IPS-18c (cell line): ENCODE results near the gene RBBP4.
A peak's percentile ranks its signal among the peaks of the same experiment; 100 is the strongest.
"Not testable (repeated sequence)": the region's sequence is repeated elsewhere in the genome, so short reads cannot be mapped to it uniquely, and the experiment has no call there.

Experiments
- H3K4me3 ChIP-seq: 2 replicates; pipeline ENCODE4 v1.7.0; 2013; ENCODE audit warnings: low read depth, mild to moderate bottlenecking, low read length, moderate library complexity; ENCODE audit not compliant: insufficient read depth
- H3K9me3 ChIP-seq: one replicate; pipeline ENCODE4 v1.6.1; 2013; ENCODE audit warnings: mild to moderate bottlenecking, low read length, moderate library complexity; ENCODE audit not compliant: control insufficient read depth, insufficient read depth

The RBBP4 gene

GRCh38 chr1:32705516-32705915 is 54.5 kb downstream of the RBBP4 start:
- H3K4me3 ChIP-seq = no peak overlapping the region
- H3K9me3 ChIP-seq = no peaks in the 10 kb centered on the region

- no peaks in the 10 kb centered on the region for H3K9me3 ChIP-seq
Observed at GRCh38 chr1:32706491-32706890, 55.5 kb downstream of the RBBP4 start.

GRCh38 chr1:32709075-32709474 is 58.1 kb downstream of the RBBP4 start:
- Histone ChIP-seq H3K9me3 (no peaks in the 10 kb centered on the region), H3K4me3 (no peak overlapping the region)

More at GRCh38 chr1:32706491-32706890, 55.5 kb downstream of the RBBP4 start:
- H3K4me3 ChIP-seq = no peak overlapping the region

DNA sequence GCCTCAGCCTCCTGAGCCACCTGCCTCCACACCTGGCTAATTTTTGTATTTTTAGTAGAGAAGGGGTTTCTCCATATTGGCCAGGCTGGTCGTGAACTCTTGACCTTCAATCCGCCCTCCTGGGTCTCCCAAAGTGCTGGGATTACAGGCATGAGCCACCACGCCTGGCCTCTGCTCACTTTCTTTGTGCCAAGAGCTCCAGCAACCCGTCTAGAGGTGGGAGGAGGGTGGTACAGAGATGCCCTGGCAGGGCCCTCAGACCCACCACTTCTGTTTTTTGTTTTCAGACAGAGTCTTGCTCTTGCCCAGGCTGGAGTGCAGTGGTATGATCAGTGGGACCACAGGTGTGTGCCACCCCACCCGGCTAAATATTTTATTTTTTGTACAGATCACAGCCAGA is 58.5 kb downstream of the RBBP4 start:
- Histone ChIP-seq H3K9me3 (no peaks in the 10 kb centered on the region), H3K4me3 (no peak overlapping the region)

DNA sequence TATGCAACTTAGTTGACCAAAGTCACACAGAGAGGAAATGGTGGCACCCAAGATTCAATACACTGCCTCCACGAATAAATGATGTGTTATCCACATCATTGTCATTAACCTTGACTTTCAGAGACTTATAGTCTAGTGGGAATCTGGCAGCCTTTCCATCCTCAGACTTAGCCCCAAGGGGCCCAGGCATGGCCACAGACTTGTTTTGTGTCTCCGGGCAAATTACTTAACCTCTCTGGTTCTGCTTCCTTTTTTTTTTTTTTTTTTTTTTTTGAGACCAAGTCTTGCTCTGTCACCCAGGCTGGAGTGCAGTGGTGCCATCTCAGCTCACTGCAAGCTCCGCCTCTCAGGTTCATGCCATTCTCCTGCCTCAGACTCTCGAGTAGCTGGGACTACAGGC is 60.2 kb downstream of the RBBP4 start:
- not testable (repeated sequence) for H3K9me3 ChIP-seq, H3K4me3 ChIP-seq

- Histone ChIP-seq H3K9me3 (no peaks in the 10 kb centered on the region), H3K4me3 (no peak overlapping the region)
Observed at GRCh38 chr1:32713081-32713480, 62.1 kb downstream of the RBBP4 start.

GRCh38 chr1:32714277-32714676 is 63.3 kb downstream of the RBBP4 start:
- Histone ChIP-seq H3K4me3 (no peak overlapping the region), H3K9me3 (no peaks in the 10 kb centered on the region)

GRCh38 chr1:32715901-32716311 is 64.9 kb downstream of the RBBP4 start:
- Histone ChIP-seq H3K9me3 (no peaks in the 10 kb centered on the region), H3K4me3 (no peak overlapping the region)

GRCh38 chr1:32716312-32717148 is 65.5 kb downstream of the RBBP4 start:
- H3K4me3 ChIP-seq = peak overlapping the region; percentile 16; the same call in 1 of the 2 replicates
- no peaks in the 10 kb centered on the region for H3K9me3 ChIP-seq

DNA sequence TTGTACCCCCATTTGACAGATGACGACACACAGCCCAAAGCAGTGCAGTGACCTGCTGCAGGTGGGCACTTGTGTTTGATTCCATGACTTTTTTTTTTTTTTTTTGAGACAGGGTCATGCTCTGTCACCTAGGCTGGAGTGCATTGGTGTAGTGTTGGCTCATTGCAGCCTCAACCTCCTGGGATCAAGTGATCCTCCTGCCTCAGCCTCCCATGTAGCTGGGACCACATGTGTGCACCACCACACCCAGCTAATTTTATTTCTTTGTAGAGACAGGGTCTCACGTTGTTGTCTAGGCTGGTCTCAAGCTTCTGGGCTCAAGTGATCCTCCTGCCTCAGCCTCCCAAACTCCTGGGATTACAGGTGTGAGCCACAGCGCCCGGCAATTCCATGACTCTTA is 66.5 kb downstream of the RBBP4 start:
- Histone ChIP-seq H3K4me3 (no peak overlapping the region), H3K9me3 (no peaks in the 10 kb centered on the region)

DNA sequence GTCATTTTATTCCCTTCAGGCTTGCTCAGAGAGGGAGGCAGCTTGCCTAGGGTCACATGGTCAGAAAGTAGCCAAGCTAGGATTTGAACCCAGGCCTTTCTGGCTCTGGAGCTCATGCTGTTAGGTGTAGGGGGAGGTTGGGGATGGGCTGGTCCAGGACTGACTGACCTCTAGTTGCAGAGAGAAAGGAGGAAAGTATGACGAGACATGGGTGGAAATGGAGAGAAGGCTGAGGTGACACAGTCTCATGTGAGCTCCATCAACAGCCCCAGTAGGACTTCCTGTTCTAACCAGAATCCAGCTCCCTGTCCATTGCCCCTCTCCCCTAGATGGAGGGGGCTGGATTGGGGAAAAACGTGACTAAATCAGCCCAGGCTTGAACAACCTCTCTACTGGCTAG is 67.0 kb downstream of the RBBP4 start:
- no peaks in the 10 kb centered on the region for H3K9me3 ChIP-seq
- H3K4me3 ChIP-seq = no peak overlapping the region

- Histone ChIP-seq H3K4me3 (no peak overlapping the region), H3K9me3 (no peaks in the 10 kb centered on the region)
Observed at GRCh38 chr1:32718527-32718926, 67.5 kb downstream of the RBBP4 start.

DNA sequence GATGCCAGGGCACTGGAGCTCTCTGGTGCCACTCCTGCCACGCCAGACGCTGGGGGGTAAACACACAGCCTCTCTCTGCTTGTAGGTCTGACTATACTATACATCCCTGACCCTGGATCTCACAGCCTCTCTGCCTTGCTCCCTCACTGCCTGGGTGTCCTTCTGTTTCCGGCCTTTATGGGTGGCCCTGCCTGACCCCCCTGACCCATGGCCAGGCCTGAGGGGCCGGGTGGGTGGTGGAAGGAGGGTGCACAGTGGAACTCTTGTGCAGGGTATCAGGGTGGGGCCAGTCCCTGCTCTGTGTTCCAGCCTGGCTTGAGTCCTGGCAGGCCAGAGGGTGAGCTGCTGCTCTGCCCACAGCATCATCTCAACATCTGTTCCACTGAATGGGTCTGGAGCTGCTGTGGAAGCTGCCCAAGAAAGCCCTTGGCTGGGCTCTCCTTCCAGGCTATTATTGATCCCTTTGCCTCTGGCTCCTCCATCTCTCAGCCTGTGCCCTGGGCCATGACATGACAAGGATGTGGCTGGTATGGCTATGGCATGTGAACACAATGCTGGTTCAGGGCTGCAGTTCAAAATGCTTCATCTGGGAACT is 68.8 kb downstream of the RBBP4 start:
- Histone ChIP-seq H3K4me3 (no peak overlapping the region), H3K9me3 (no peaks in the 10 kb centered on the region)

- H3K4me3 ChIP-seq = no peak overlapping the region; the same call in 1 of the 2 replicates
Observed at GRCh38 chr1:32724678-32725614, 73.9 kb downstream of the RBBP4 start.

DNA sequence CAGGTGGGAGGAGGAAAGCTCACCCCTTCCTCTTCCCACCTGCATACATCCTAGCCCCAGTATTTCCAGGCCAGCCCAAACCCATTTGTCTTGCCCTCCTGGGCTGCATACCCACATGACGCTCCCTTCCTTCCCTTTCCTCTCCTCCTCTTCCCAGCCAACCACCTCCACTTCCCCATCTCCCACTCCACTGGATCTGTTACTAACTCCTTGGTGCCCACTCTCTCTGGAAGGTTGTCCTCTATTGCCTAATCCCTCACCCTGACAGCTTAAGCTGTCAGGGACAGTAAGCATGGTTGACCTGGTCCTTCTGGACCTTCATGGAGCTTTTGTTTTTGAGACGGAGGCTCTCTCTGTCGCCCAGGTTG is 74.6 kb downstream of the RBBP4 start:
- Histone ChIP-seq H3K4me3 (no peak overlapping the region), H3K9me3 (peaks cover 2% of the 10 kb centered on the region)

More at GRCh38 chr1:32724678-32725614, 73.9 kb downstream of the RBBP4 start:
- peaks cover 2% of the 10 kb centered on the region for H3K9me3 ChIP-seq

GRCh38 chr1:32727876-32728275 is 76.9 kb downstream of the RBBP4 start:
- peaks cover 2% of the 10 kb centered on the region for H3K9me3 ChIP-seq

GRCh38 chr1:32728413-32729077 is 77.5 kb downstream of the RBBP4 start:
- no peak overlapping the region for H3K4me3 ChIP-seq

More at GRCh38 chr1:32727876-32728275, 76.9 kb downstream of the RBBP4 start:
- no peak overlapping the region for H3K4me3 ChIP-seq

More at GRCh38 chr1:32728413-32729077, 77.5 kb downstream of the RBBP4 start:
- peaks cover 2% of the 10 kb centered on the region for H3K9me3 ChIP-seq
